ENCODE data around the gene TATDN3.

The TATDN3 gene

GRCh38 chr1:212819726-212820125 lies 28.0 kb downstream of the TATDN3 start:
- peaks cover 20% of the 10 kb centered on the region for H3K4me1 ChIP-seq (ENCODE audit: control insufficient read depth, low read length)
- H3K9me3 ChIP-seq (ENCODE audit: control insufficient read depth, insufficient read depth, low read length) = no peaks in the 10 kb centered on the region
- H3K27me3 ChIP-seq (ENCODE audit: control insufficient read depth, low read length) = no peaks in the 10 kb centered on the region
- no peaks in the 10 kb centered on the region for H3K79me2 ChIP-seq (ENCODE audit: control insufficient read depth, low read length)
- H4K20me1 ChIP-seq (ENCODE audit: control insufficient read depth, insufficient read depth, low read depth, low read length) = no peaks in the 10 kb centered on the region
- peak overlapping the region; percentile 13; the same call in 1 of the 2 replicates for H3K27ac ChIP-seq (ENCODE audit: low read depth, low read length)
- peak overlapping the region; percentile 48 for H3K4me2 ChIP-seq (ENCODE audit: low read length)
- H3K36me3 ChIP-seq (ENCODE audit: control insufficient read depth, low read length) = no peaks in the 10 kb centered on the region; the same call in none of the 2 replicates
- TF ChIP-seq EZH2phosphoT487 (IDR thresholded peaks at IDR 0.05; ENCODE audit: borderline replicate concordance, low read length) (no peak), CTCF (IDR thresholded peaks at IDR 0.05; ENCODE audit: low read depth, low read length, poor library complexity, severe bottlenecking) (no peak)
- peak overlapping the region; percentile 20; the same call in 1 of the 2 replicates for H3K4me3 ChIP-seq (ENCODE audit: low read length)
- no peaks in the 10 kb centered on the region for H3K9me2 ChIP-seq (replicated peaks; ENCODE audit: control insufficient read depth, low read length)
- H3F3A ChIP-seq (ENCODE audit: control insufficient read depth, insufficient read depth) = peaks cover 8% of the 10 kb centered on the region; the same call in 1 of the 2 replicates

- peaks cover 8% of the 10 kb centered on the region; the same call in 1 of the 2 replicates for H3F3A ChIP-seq (ENCODE audit: control insufficient read depth, insufficient read depth)
- peaks cover 20% of the 10 kb centered on the region for H3K4me1 ChIP-seq (ENCODE audit: control insufficient read depth, low read length)
- peaks cover 11% of the 10 kb centered on the region; the same call in 1 of the 2 replicates for H3K9me3 ChIP-seq (ENCODE audit: control insufficient read depth, insufficient read depth, low read length)
- H3K9me2 ChIP-seq (replicated peaks; ENCODE audit: control insufficient read depth, low read length) = no peaks in the 10 kb centered on the region
- H3K27me3 ChIP-seq (ENCODE audit: control insufficient read depth, low read length) = no peaks in the 10 kb centered on the region
- TF ChIP-seq CTCF (IDR thresholded peaks at IDR 0.05; ENCODE audit: low read depth, low read length, poor library complexity, severe bottlenecking) (no peak), EZH2phosphoT487 (IDR thresholded peaks at IDR 0.05; ENCODE audit: borderline replicate concordance, low read length) (no peak)
- no peaks in the 10 kb centered on the region for H3K79me2 ChIP-seq (ENCODE audit: control insufficient read depth, low read length)
- no peaks in the 10 kb centered on the region for H3K36me3 ChIP-seq (ENCODE audit: control insufficient read depth, low read length)
- no peak overlapping the region for H3K4me3 ChIP-seq (ENCODE audit: low read length)
- no peaks in the 10 kb centered on the region for H4K20me1 ChIP-seq (ENCODE audit: control insufficient read depth, insufficient read depth, low read depth, low read length)
- H3K4me2 ChIP-seq (ENCODE audit: low read length) = no peak overlapping the region
- no peak overlapping the region for H3K27ac ChIP-seq (ENCODE audit: low read depth, low read length)
Observed at GRCh38 chr1:212820969-212821368, 29.3 kb downstream of the TATDN3 start.

GRCh38 chr1:212822956-212823355 lies 31.3 kb downstream of the TATDN3 start:
- Histone ChIP-seq H3K27ac (ENCODE audit: low read depth, low read length) (no peak overlapping the region), H4K20me1 (ENCODE audit: control insufficient read depth, insufficient read depth, low read depth, low read length) (no peaks in the 10 kb centered on the region), H3K27me3 (ENCODE audit: control insufficient read depth, low read length) (no peaks in the 10 kb centered on the region), H3K4me2 (ENCODE audit: low read length) (no peak overlapping the region), H3K36me3 (ENCODE audit: control insufficient read depth, low read length) (no peaks in the 10 kb centered on the region), H3K9me2 (replicated peaks; ENCODE audit: control insufficient read depth, low read length) (no peaks in the 10 kb centered on the region), H3K4me3 (ENCODE audit: low read length) (no peak overlapping the region), H3K79me2 (ENCODE audit: control insufficient read depth, low read length) (no peaks in the 10 kb centered on the region), H3K4me1 (ENCODE audit: control insufficient read depth, low read length) (peaks cover 20% of the 10 kb centered on the region), H3K9me3 (ENCODE audit: control insufficient read depth, insufficient read depth, low read length) (peaks cover 15% of the 10 kb centered on the region; the same call in 1 of the 2 replicates), H3F3A (ENCODE audit: control insufficient read depth, insufficient read depth) (no peaks in the 10 kb centered on the region)
- TF ChIP-seq CTCF (IDR thresholded peaks at IDR 0.05; ENCODE audit: low read depth, low read length, poor library complexity, severe bottlenecking) = no peak

Data from DOHH2 (cell line).